Measurements from ENCODE around the gene MLH1.

GRCh38 chr3:36964331-36964730 lies 29.0 kb upstream of the MLH1 start:
- TF ChIP-seq CTCF (IDR thresholded peaks at IDR 0.05) (no peak), EP300 (IDR thresholded peaks at IDR 0.05) (no peak)

Measured in tibial nerve (tissue), 4 donors.